ENCODE data around the gene HCRTR2. TPM values are rescaled to one million over a fixed set of nuclear protein-coding genes. Genes with fewer than 3 reads are reported as not detected.

HCRTR2 gene
- total and polyA plus RNA-seq, 2 donors from 2014 or later = 0.34 TPM; not detected in 1

- DNase-seq (no peak), FAIRE-seq (no peak)
- no peaks in the 10 kb centered on the region for H3K4me1 ChIP-seq (ENCODE audit: control insufficient read depth in 2 of 3, insufficient read depth in 2 of 3, low read depth in 1 of 3, low read length in 3 of 3)
- no peak within 1 kb of the TSS for H3K4me3 ChIP-seq (ENCODE audit: low read length in 3 of 3)
- no peaks in the 10 kb centered on the region for H3K27me3 ChIP-seq (ENCODE audit: control insufficient read depth, insufficient read depth, low read length)
- no peaks in the 10 kb centered on the region for H3K9me3 ChIP-seq (ENCODE audit: control insufficient read depth in 2 of 3, insufficient read depth in 1 of 3, low read length in 3 of 3)
- TF ChIP-seq CTCF (IDR thresholded peaks at IDR 0.05; ENCODE audit: borderline replicate concordance, extremely low read depth, insufficient read depth) = no peak
- intact Hi-C loops (cut with DNase I) = no loop called here
- H3K9ac ChIP-seq (ENCODE audit: low read length in 3 of 3) = no peak within 1 kb of the TSS
- no peaks in the 10 kb centered on the region for H3K36me3 ChIP-seq (ENCODE audit: control insufficient read depth in 2 of 3, insufficient read depth in 3 of 3, low read length in 3 of 3)
- H3K27ac ChIP-seq (ENCODE audit: low read depth in 2 of 2, low read length in 2 of 2) = no peak within 1 kb of the TSS
These were observed 152.9 kb downstream of the HCRTR2 start, which contains the start of gene GFRAL for GRCh38 chr6:55327169-55327568. TSS of gene GFRAL (plus strand) at chr6:55327469. CDS start at chr6:55327555, 86 bp downstream.

Other genes with a start within 250 kb of the HCRTR2 start
- not detected for gene GFRAL, start 153.0 kb downstream of the HCRTR2 start, total RNA-seq
- not detected for gene GFRAL, start 153.0 kb downstream of the HCRTR2 start, polyA plus RNA-seq (ENCODE audit: insufficient read depth, low read depth, low replicate concordance)